Stimulated activated CD8-positive, alpha-beta memory T cell treated with anti-CD3 and anti-CD28 coated beads, Interleukin-7, amount 100 ng/mL, for 1 hour (primary cell): ENCODE results near the gene ZNFX1.

ENCODE experiments used
- DNase-seq, 2 donors: peaks; one replicate each; pipeline ENCODE4 v3.0.0-alpha.2; 2020; ENCODE audit warnings: low read depth in 2 of 2

Gene ZNFX1

GRCh38 chr20:49278818-49279676 lies 1.2 kb upstream of the ZNFX1 start:
- no peak for DNase-seq

- no peak for DNase-seq
Observed at GRCh38 chr20:49277786-49278035, 146 bp downstream of the ZNFX1 start.

GRCh38 chr20:49276961-49277785 lies 684 bp downstream of the ZNFX1 start:
- DNase-seq: peak; percentile 8 to 13

- DNase-seq: peak in 1 of 2 donors; percentile 12
Observed at GRCh38 chr20:49276161-49276960, 1.5 kb downstream of the ZNFX1 start.

GRCh38 chr20:49275636-49276035 lies 2.2 kb downstream of the ZNFX1 start:
- DNase-seq: no peak

GRCh38 chr20:49275216-49275615 lies 2.6 kb downstream of the ZNFX1 start:
- DNase-seq: no peak

GRCh38 chr20:49273696-49274277 lies 4.1 kb downstream of the ZNFX1 start:
- no peak for DNase-seq

- no peak for DNase-seq
Observed at GRCh38 chr20:49272654-49273053, 5.2 kb downstream of the ZNFX1 start.

- no peak for DNase-seq
Observed at GRCh38 chr20:49270736-49271135, 7.1 kb downstream of the ZNFX1 start.

GRCh38 chr20:49270177-49270576 lies 7.7 kb downstream of the ZNFX1 start:
- DNase-seq: no peak

GRCh38 chr20:49268600-49269365 lies 9.1 kb downstream of the ZNFX1 start:
- no peak for DNase-seq

- no peak for DNase-seq
Observed at GRCh38 chr20:49267327-49267726, 10.5 kb downstream of the ZNFX1 start.

- DNase-seq: no peak
Observed at GRCh38 chr20:49262444-49262843, 15.4 kb downstream of the ZNFX1 start.

- DNase-seq: no peak
Observed at GRCh38 chr20:49261173-49261572, 16.7 kb downstream of the ZNFX1 start.

- no peak for DNase-seq
Observed at GRCh38 chr20:49260218-49260617, 17.6 kb downstream of the ZNFX1 start.

- no peak for DNase-seq
Observed at GRCh38 chr20:49259799-49260198, 18.1 kb downstream of the ZNFX1 start.

- no peak for DNase-seq
Observed at GRCh38 chr20:49259284-49259683, 18.6 kb downstream of the ZNFX1 start.

- no peak for DNase-seq
Observed at GRCh38 chr20:49256261-49256660, 21.6 kb downstream of the ZNFX1 start.

GRCh38 chr20:49252556-49253350 lies 25.1 kb downstream of the ZNFX1 start:
- DNase-seq: no peak
